K562 (cell line): ENCODE data around the gene RIMBP3C.
"Not testable (repeated sequence)": the region's sequence is repeated elsewhere in the genome, so short reads cannot be mapped to it uniquely, and the experiment has no call there.

Source experiments
- CTCF ChIP-seq, 3 experiments: IDR thresholded peaks in 2 of 3; conservative IDR thresholded peaks in 1 of 3; 2 replicates each; pipeline ENCODE4 v1.5.1; 2011 to 2012; ENCODE audit warnings: low read length in 3 of 3, mild to moderate bottlenecking in 3 of 3, control low read depth in 2 of 3, improper control_type of control experiment in 1 of 3, inconsistent platforms in 1 of 3, low read depth in 1 of 3, mixed read lengths in 1 of 3, moderate library complexity in 1 of 3; ENCODE audit not compliant: insufficient read depth in 2 of 3
- EP300 ChIP-seq: IDR thresholded peaks from 2 replicates; pipeline ENCODE4 v1.6.1; 2012; ENCODE audit warnings: low read length, improper control_type of control experiment
- JUND ChIP-seq, 2 experiments: IDR thresholded peaks; 2 replicates in 1 of 2; 3 replicates in 1 of 2; pipeline ENCODE4 v1.6.1; 2011; ENCODE audit warnings: borderline replicate concordance in 2 of 2, low read depth in 2 of 2, low read length in 2 of 2, improper control_type of control experiment in 1 of 2, missing biosample characterization in 1 of 2, missing genetic modification characterization in 1 of 2, missing genetic modification reagents in 1 of 2
- KDM1A ChIP-seq, 2 experiments: fragments of 450-650 bp; IDR thresholded peaks; 2 replicates each; pipeline ENCODE4 v1.6.1; 2016; ENCODE audit warnings: mild to moderate bottlenecking in 2 of 2
- RB1 ChIP-seq: fragments of 450-650 bp; IDR thresholded peaks from 2 replicates; pipeline ENCODE4 v1.6.1; 2017; ENCODE audit warnings: low read depth, mild to moderate bottlenecking
- TEAD4 ChIP-seq, 2 experiments: sonication (generic) in 1 of 2; formaldehyde crosslinking in 1 of 2; IDR thresholded peaks; 2 replicates each; pipeline versions ENCODE4 v1.6.1 to v1.8.0; 2012 to 2022; ENCODE audit warnings: borderline replicate concordance in 1 of 2, inconsistent platforms in 1 of 2, low read length in 1 of 2, mild to moderate bottlenecking in 1 of 2, missing genetic modification reagents in 1 of 2

- not testable (repeated sequence) for TF ChIP-seq RB1; EP300; KDM1A (IDR thresholded peaks at IDR 0.05); TEAD4 (IDR thresholded peaks at IDR 0.05; ENCODE audit: low read length); TEAD4 (CRISPR knock-in tag; IDR thresholded peaks at IDR 0.05; ENCODE audit: borderline replicate concordance); JUND (IDR thresholded peaks at IDR 0.05; ENCODE audit: borderline replicate concordance, low read depth, low read length); JUND (tag; IDR thresholded peaks at IDR 0.05; ENCODE audit: borderline replicate concordance, low read depth, low read length); CTCF (IDR thresholded peaks at IDR 0.05 in 2 of 3, conservative IDR thresholded peaks at IDR 0.05 in 1 of 3; ENCODE audit: insufficient read depth in 2 of 3, low read depth in 1 of 3, low read length in 3 of 3)
Measured at GRCh38 chr22:21580623-21581007, 29.4 kb upstream of the RIMBP3C start.
